RWPE2 (cell line): ENCODE measurements around the gene PLIN1.

ENCODE experiments used
- ATAC-seq: fragments of 200-7000 bp; cut with Tn5 transposase; 3 replicates; pipeline ENCODE4 v1.9.1; 2021; ENCODE audit warnings: low read depth
- DNase-seq: peaks from one replicate; pipeline ENCODE4 v3.0.0-alpha.2; 2020; ENCODE audit warnings: low spot score
- H3K27ac ChIP-seq: fragments of 450-650 bp; 2 replicates; pipeline ENCODE4 v1.5.1; 2017; ENCODE audit warnings: mild to moderate bottlenecking; ENCODE audit not compliant: poor library complexity, severe bottlenecking
- H3K27me3 ChIP-seq: fragments of 250-450 bp; sonication (Bioruptor Pico); 2 replicates; pipeline ENCODE4 v1.5.1; 2021; ENCODE audit warnings: mild to moderate bottlenecking, moderate library complexity; ENCODE audit not compliant: insufficient read depth, poor library complexity, severe bottlenecking
- H3K36me3 ChIP-seq: fragments of 250-450 bp; sonication (Bioruptor Pico); 2 replicates; pipeline ENCODE4 v1.5.1; 2020; ENCODE audit warnings: low read depth, mild to moderate bottlenecking, moderate library complexity
- H3K4me1 ChIP-seq: fragments of 250-450 bp; sonication (Bioruptor Pico); 2 replicates; pipeline ENCODE4 v1.5.1; 2021; ENCODE audit warnings: mild to moderate bottlenecking, moderate library complexity; ENCODE audit not compliant: insufficient read depth, poor library complexity, severe bottlenecking
- H3K4me3 ChIP-seq: fragments of 250-450 bp; sonication (Bioruptor Pico); 2 replicates; pipeline ENCODE4 v1.5.1; 2021; ENCODE audit warnings: mild to moderate bottlenecking, moderate library complexity; ENCODE audit not compliant: severe bottlenecking
- H3K9me3 ChIP-seq: fragments of 250-450 bp; sonication (Bioruptor Pico); 2 replicates; pipeline ENCODE4 v1.5.1; 2021; ENCODE audit warnings: mild to moderate bottlenecking, moderate library complexity; ENCODE audit not compliant: severe bottlenecking
- TF ChIP-seq, protein P1 (sequence below): fragments of 450-650 bp; IDR thresholded peaks from one replicate; pipeline ENCODE4 v1.5.1; 2017; ENCODE audit warnings: mild to moderate bottlenecking, moderate library complexity; ENCODE audit not compliant: poor library complexity, severe bottlenecking

The PLIN1 gene

DNA sequence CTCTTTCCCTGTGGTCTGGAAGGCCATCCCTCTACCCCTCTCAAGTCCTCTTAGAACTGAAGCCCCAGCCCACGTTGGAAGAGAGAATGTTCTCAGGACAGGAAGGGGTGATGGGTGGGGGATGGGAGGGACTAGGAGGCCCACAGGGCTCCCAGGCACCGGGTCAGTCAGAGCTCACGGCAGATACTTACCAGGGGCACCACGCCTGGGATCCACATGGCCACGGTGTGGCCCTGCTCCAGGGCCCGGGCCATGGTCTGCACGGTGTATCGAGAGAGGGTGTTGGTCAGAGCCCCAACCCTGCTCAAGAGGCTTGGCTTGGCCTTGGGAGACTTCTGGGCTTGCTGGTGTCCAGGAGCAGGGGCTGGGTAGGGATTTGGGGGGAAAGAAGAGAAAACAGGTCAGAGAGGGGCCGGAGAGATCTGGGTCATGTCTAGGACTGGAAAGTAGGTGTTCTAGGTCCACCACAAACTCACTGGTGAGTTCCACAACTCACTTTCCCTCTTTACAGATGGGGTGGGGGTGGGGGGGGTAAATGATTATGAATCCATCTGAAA is 9.8 kb downstream of the PLIN1 start:
- no peaks in the 10 kb centered on the region for H3K27me3 ChIP-seq
- H3K4me1 ChIP-seq = peaks cover 6% of the 10 kb centered on the region
- TF ChIP-seq, protein P1, sequence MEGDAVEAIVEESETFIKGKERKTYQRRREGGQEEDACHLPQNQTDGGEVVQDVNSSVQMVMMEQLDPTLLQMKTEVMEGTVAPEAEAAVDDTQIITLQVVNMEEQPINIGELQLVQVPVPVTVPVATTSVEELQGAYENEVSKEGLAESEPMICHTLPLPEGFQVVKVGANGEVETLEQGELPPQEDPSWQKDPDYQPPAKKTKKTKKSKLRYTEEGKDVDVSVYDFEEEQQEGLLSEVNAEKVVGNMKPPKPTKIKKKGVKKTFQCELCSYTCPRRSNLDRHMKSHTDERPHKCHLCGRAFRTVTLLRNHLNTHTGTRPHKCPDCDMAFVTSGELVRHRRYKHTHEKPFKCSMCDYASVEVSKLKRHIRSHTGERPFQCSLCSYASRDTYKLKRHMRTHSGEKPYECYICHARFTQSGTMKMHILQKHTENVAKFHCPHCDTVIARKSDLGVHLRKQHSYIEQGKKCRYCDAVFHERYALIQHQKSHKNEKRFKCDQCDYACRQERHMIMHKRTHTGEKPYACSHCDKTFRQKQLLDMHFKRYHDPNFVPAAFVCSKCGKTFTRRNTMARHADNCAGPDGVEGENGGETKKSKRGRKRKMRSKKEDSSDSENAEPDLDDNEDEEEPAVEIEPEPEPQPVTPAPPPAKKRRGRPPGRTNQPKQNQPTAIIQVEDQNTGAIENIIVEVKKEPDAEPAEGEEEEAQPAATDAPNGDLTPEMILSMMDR = no peak
- ATAC-seq (no peak), DNase-seq (no peak)
- no peak overlapping the region for H3K4me3 ChIP-seq
- no peaks in the 10 kb centered on the region for H3K36me3 ChIP-seq
- H3K27ac ChIP-seq = no peak overlapping the region
- no peaks in the 10 kb centered on the region for H3K9me3 ChIP-seq

DNA sequence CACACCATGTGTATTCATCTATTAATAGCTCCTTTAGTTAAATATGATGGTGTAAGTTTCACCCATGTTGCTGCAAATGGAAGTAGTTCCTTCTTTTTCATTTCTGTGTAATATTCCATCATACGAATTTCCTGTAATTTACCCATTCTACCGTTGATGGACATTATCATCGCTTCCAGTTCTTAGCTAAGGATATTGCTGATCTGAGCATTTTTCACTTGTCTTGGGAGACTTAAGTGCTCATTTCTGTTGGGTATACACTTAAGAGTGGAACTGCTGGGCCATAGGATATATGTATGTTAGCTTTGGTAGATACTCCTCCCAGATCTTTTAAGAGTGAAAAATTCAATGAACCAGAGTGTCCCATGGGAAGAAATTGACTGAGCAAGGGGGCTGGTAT is 11.0 kb downstream of the PLIN1 start:
- no peak overlapping the region for H3K27ac ChIP-seq
- ATAC-seq (no peak), DNase-seq (no peak)
- no peaks in the 10 kb centered on the region for H3K27me3 ChIP-seq
- H3K36me3 ChIP-seq = no peaks in the 10 kb centered on the region
- peaks cover 8% of the 10 kb centered on the region for H3K4me1 ChIP-seq
- TF ChIP-seq, protein P1 = no peak
- no peak overlapping the region for H3K4me3 ChIP-seq
- H3K9me3 ChIP-seq = no peaks in the 10 kb centered on the region

DNA sequence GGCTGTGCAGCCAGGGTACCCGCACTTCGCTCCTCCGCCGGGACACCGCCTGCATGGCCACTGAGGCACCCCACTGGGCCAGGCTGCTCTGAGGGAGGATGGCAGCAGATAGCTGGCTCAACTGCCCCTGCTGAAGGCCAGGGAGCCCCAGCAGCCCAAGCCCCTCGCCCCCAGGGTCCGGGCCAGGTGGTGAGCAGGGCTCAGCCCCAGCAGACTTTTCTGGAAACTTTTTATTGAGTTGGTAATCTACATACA is 11.5 kb downstream of the PLIN1 start:
- peaks cover 12% of the 10 kb centered on the region for H3K4me1 ChIP-seq
- H3K4me3 ChIP-seq = no peak overlapping the region
- H3K36me3 ChIP-seq = no peaks in the 10 kb centered on the region
- H3K9me3 ChIP-seq = no peaks in the 10 kb centered on the region
- ATAC-seq (no peak), DNase-seq (no peak)
- H3K27me3 ChIP-seq = no peaks in the 10 kb centered on the region
- no peak overlapping the region for H3K27ac ChIP-seq
- TF ChIP-seq, protein P1 = no peak

DNA sequence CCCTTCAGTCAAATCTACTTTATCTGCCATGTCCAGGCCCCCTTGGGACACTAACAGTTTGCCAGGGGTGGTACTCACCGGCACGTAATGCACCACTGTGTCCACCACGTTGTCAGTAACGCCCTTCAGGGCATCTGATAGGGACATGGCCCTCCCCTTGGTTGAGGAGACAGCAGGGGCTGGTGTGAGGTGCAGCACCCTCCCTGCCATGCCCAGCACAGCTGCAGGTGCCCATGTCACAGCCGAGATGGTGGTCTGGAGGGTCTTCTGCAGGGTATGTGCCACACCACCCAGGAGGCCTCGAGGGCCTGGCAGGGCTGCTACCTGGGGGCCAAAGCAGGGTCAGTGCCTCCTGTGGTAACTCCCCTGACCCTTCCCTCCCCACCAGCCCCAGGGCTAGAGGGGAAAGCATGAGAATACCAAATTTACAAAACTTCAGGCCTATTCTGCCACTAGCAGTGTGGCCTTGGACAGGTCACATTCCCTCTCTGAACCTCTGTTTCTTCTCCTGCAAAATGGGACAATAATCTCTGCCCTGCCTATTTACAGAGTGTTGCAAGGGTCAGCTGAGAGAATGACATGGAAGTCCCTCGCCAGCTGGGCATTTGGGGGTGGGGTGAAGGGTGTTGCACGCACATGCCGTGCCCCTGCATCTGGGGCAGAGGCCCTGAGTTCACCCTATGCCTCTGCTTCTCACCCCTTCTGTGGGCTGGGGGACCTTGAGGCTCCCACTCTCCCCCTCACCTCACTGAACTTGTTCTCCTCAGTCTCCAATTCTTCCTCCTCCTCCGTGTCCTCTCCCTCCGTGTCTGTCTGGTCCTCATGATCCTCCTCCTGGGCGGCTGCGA is 12.1 kb downstream of the PLIN1 start:
- Histone ChIP-seq H3K27me3 (no peaks in the 10 kb centered on the region), H3K36me3 (no peaks in the 10 kb centered on the region), H3K4me3 (no peak overlapping the region), H3K4me1 (peaks cover 18% of the 10 kb centered on the region), H3K27ac (no peak overlapping the region), H3K9me3 (no peaks in the 10 kb centered on the region)
- ATAC-seq (no peak), DNase-seq (no peak)
- TF ChIP-seq, protein P1 = no peak

DNA sequence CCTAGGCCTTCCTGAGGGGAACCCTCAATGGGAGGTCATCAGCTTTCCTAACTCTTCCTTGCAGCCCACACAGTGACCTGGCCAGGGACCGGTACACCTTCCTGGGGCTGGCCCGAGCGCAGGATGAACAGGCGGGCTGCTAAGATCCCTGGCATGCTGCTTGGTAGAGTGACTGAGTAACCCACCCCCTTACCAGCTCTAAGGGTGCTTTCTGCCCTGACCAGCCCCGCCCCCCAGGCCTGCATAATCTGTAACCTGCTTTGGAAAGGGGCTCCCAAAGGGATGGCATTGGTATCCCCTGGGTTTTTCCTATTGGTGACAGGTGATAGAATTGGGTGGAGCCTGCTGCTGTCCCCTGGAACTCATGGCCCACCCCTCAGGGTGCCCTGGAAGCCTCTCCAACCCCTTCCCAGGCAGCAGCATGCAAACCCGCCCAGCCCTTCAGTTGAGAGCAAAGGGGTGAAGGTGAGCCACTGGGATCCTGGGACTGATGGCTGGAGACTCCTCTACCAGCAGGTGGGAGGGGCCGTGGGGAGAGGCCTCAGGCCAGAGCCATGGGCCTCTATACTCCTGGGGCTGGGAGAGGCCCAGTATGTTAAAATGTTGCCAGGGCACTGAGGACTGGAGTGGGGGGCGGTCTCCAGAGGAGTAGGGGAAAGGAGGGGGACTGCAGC is 12.8 kb downstream of the PLIN1 start:
- TF ChIP-seq, protein P1 = no peak
- Histone ChIP-seq H3K36me3 (no peaks in the 10 kb centered on the region), H3K9me3 (no peaks in the 10 kb centered on the region), H3K4me3 (no peak overlapping the region), H3K4me1 (peaks cover 19% of the 10 kb centered on the region), H3K27ac (no peak overlapping the region), H3K27me3 (no peaks in the 10 kb centered on the region)
- ATAC-seq (no peak), DNase-seq (no peak)
